Midbrain (tissue), 1 donor: ENCODE measurements around the gene ATM.
"Not testable (repeated sequence)": the region's sequence is repeated elsewhere in the genome, so short reads cannot be mapped to it uniquely, and the experiment has no call there.

ENCODE experiments used
- DNase-seq: peaks from one replicate; lab custom pipeline; 2025; lab: John Stamatoyannopoulos, UW

The ATM gene

GRCh38 chr11:108373505-108373904 is 150.6 kb downstream of the ATM start:
- DNase-seq = not testable (repeated sequence)

GRCh38 chr11:108388576-108388975 is 165.7 kb downstream of the ATM start:
- no peak for DNase-seq

- no peak for DNase-seq
Observed at GRCh38 chr11:108392353-108392752, 169.5 kb downstream of the ATM start.

- no peak for DNase-seq
Observed at GRCh38 chr11:108393046-108393445, 170.2 kb downstream of the ATM start.

GRCh38 chr11:108394744-108395284 is 171.9 kb downstream of the ATM start:
- DNase-seq = no peak

GRCh38 chr11:108396672-108397071 is 173.8 kb downstream of the ATM start:
- not testable (repeated sequence) for DNase-seq

GRCh38 chr11:108398439-108398838 is 175.6 kb downstream of the ATM start:
- no peak for DNase-seq

GRCh38 chr11:108402241-108402640 is 179.4 kb downstream of the ATM start:
- no peak for DNase-seq

- DNase-seq = no peak
Observed at GRCh38 chr11:108403052-108403451, 180.2 kb downstream of the ATM start.

GRCh38 chr11:108405706-108406105 is 182.8 kb downstream of the ATM start:
- no peak for DNase-seq

GRCh38 chr11:108414958-108415357 is 192.1 kb downstream of the ATM start:
- DNase-seq = no peak

GRCh38 chr11:108417551-108417950 is 194.7 kb downstream of the ATM start:
- DNase-seq = not testable (repeated sequence)
